HG03095 (cell line): ENCODE results near the gene ARMC2.

Experiments
- ATAC-seq: cut with Tn5 transposase; IDR thresholded peaks from one replicate; pipeline ENCODE4 v1.9.1; 2021; ENCODE audit warnings: moderate library complexity; ENCODE audit not compliant: unreplicated experiment

Gene ARMC2

DNA sequence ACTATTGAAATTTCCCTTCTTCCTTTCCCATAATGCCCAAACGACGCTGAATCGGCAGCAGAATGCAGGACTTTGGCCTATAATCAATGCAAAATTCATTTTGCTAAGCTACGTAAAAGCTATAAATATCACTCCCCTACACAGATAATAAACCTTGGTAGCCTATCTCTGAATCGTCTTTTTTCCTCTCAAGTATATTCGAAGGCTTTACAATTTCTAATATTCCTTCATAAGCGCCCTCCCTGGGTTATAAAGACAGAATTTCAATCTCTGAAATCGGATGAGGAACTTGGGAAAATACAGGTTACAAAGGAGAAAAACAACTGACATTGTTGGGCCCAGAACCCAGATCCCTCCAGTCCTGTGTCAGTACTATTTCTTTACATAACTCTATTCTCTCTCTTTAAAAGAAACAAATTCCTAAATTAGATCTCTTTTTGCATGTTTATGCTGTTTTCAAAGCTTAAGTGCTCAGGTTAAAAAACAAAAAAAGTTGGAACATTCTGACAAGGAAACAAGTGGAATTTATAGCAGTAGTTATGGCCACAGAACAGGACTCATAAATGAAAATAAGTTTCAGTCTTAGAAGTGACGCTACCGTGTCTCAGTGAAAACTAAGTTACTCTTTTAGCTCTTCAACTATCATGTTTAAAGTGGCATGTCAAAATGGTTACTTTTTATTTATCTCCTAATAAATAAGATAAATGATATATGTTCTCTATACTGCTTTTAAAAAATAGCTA lies 161.9 kb downstream of the ARMC2 start:
- ATAC-seq = no peak

- ATAC-seq = no peak
These were observed 162.5 kb downstream of the ARMC2 start for GRCh38 chr6:109010705-109011102.

DNA sequence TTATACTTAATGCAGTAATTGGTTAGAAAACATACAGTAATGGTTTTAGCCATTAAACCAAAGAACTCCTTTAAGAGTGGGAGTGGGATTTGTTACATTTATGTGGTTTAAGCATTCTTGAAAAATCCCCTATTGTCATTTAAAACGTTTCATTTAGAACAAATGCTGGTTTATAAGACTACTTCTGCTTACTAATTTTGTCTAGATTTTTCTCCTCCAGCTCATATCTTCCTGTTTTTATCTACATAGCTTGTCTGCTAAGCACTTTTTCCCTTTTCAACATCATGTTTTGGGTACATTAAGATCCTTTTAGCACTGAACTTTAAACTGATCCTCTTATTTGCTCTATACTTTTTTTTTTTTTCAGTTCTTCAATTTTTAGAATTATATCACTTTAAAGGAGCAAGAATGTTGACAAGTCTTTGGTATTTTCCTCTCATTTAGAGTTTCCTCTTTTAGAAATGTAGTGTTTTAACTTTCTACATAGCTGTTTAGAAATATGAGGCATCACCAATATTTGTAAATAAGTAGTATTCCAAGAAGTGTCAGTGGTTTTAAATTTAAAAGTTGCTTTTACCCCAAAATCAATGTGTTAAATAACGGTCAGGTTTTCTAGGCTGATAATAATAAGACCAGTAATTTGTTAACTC lies 165.6 kb downstream of the ARMC2 start:
- no peak for ATAC-seq

- ATAC-seq = no peak
These were observed 166.4 kb downstream of the ARMC2 start for GRCh38 chr6:109014606-109015005.

- ATAC-seq = no peak
These were observed 167.0 kb downstream of the ARMC2 start for GRCh38 chr6:109015176-109015575.

GRCh38 chr6:109019911-109020310 lies 171.7 kb downstream of the ARMC2 start:
- ATAC-seq = no peak

- ATAC-seq = no peak
These were observed 173.6 kb downstream of the ARMC2 start for GRCh38 chr6:109021870-109022269.

GRCh38 chr6:109023356-109023925 lies 175.2 kb downstream of the ARMC2 start:
- ATAC-seq = no peak
